Measurements from ENCODE around the gene SOD3. TPM values are rescaled to one million over a fixed set of nuclear protein-coding genes. Genes with fewer than 3 reads are reported as not detected.
A peak's percentile ranks its signal among the peaks of the same experiment; 100 is the strongest.

Gene SOD3
- total and polyA plus RNA-seq, 7 donors: 3.2 to 164 (median 45.3) TPM

- Histone ChIP-seq H3K4me1 (peaks cover 0 to 57% (median 41%) of the 10 kb centered on the region in 4 donors), H3K9me3 (no peaks in the 10 kb centered on the region), H3K36me3 (no peaks in the 10 kb centered on the region), H3K4me3 (no peak overlapping the region), H3K27ac (peak overlapping the region; percentile 3 to 89 (median 61)), H3K27me3 (peaks cover 0 to 11% (median 0%) of the 10 kb centered on the region in 3 donors)
- no peak for TF ChIP-seq CTCF (IDR thresholded peaks at IDR 0.05)
- no peak for TF ChIP-seq POLR2A (IDR thresholded peaks at IDR 0.05)
- no peak for TF ChIP-seq EP300 (IDR thresholded peaks at IDR 0.05)
- TF ChIP-seq POLR2AphosphoS5 (IDR thresholded peaks at IDR 0.05): no peak
- intact Hi-C loops (cut with DNase I): loop anchor here (5.0 to 10.0 kb wide), 4 partner anchors 116 to 438 kb away; partner anchors contain the start of genes CCDC149, DHX15 and PI4K2B
- no peak for DNase-seq
These were observed 1.2 kb downstream of the SOD3 start for GRCh38 chr4:24796620-24797019.

GRCh38 chr4:24798036-24798610 lies 2.8 kb downstream of the SOD3 start:
- intact Hi-C loops (cut with DNase I): loop anchor here (5.0 to 10.0 kb wide), 4 partner anchors 114 to 437 kb away; partner anchors contain the start of genes CCDC149, DHX15 and PI4K2B

GRCh38 chr4:24799196-24799543 lies 3.8 kb downstream of the SOD3 start:
- TF ChIP-seq EP300 (IDR thresholded peaks at IDR 0.05) (no peak), POLR2A (IDR thresholded peaks at IDR 0.05) (no peak), POLR2AphosphoS5 (IDR thresholded peaks at IDR 0.05) (no peak), CTCF (IDR thresholded peaks at IDR 0.05) (no peak)
- H3K9me3 ChIP-seq: no peaks in the 10 kb centered on the region
- H3K36me3 ChIP-seq: no peaks in the 10 kb centered on the region
- WGBS, 2 donors: 83 to 91% methylated on average over 13 of the region's 13 CpGs
- H3K27me3 ChIP-seq: peaks cover 0 to 11% (median 0%) of the 10 kb centered on the region in 3 donors
- peaks cover 0 to 60% (median 34%) of the 10 kb centered on the region in 4 donors for H3K4me1 ChIP-seq
- H3K27ac ChIP-seq: peak overlapping the region in 1 of 4 donors; percentile 4
- intact Hi-C loops (cut with DNase I): loop anchor here (5.0 to 10.0 kb wide), 4 partner anchors 113 to 436 kb away; partner anchors contain the start of genes CCDC149, DHX15 and PI4K2B
- no peak overlapping the region for H3K4me3 ChIP-seq
- DNase-seq: no peak

More at GRCh38 chr4:24798036-24798610, 2.8 kb downstream of the SOD3 start:
- no peak for DNase-seq
- H3K4me3 ChIP-seq: no peak overlapping the region
- 71 to 73% methylated on average over 5 of the region's 5 CpGs for WGBS, 2 donors
- H3K27ac ChIP-seq: peak overlapping the region in 1 of 4 donors; percentile 12
- H3K36me3 ChIP-seq: no peaks in the 10 kb centered on the region
- H3K27me3 ChIP-seq: peaks cover 0 to 11% (median 0%) of the 10 kb centered on the region in 3 donors
- H3K9me3 ChIP-seq: no peaks in the 10 kb centered on the region
- peaks cover 0 to 62% (median 41%) of the 10 kb centered on the region in 4 donors for H3K4me1 ChIP-seq
- TF ChIP-seq POLR2AphosphoS5 (IDR thresholded peaks at IDR 0.05) (no peak), POLR2A (IDR thresholded peaks at IDR 0.05) (no peak), EP300 (IDR thresholded peaks at IDR 0.05) (no peak), CTCF (IDR thresholded peaks at IDR 0.05) (no peak)

GRCh38 chr4:24799544-24800324 lies 4.4 kb downstream of the SOD3 start:
- Histone ChIP-seq H3K4me3 (peak overlapping the region in 3 of 4 donors; percentile 25 to 39 (median 33)), H3K27ac (peak overlapping the region in 1 of 4 donors; percentile 61), H3K27me3 (peaks cover 0 to 11% (median 0%) of the 10 kb centered on the region in 3 donors), H3K36me3 (no peaks in the 10 kb centered on the region), H3K9me3 (no peaks in the 10 kb centered on the region), H3K4me1 (peaks cover 0 to 55% (median 31%) of the 10 kb centered on the region in 4 donors)
- TF ChIP-seq POLR2A (IDR thresholded peaks at IDR 0.05): no peak
- no peak for TF ChIP-seq POLR2AphosphoS5 (IDR thresholded peaks at IDR 0.05)
- TF ChIP-seq CTCF (IDR thresholded peaks at IDR 0.05): no peak
- TF ChIP-seq EP300 (IDR thresholded peaks at IDR 0.05): no peak
- DNase-seq: no peak
- WGBS, 2 donors: 45 to 83% methylated on average over 103 of the region's 103 CpGs
- intact Hi-C loops (cut with DNase I): loop anchor here (5.0 to 10.0 kb wide), 4 partner anchors 113 to 435 kb away; partner anchors contain the start of genes CCDC149, DHX15 and PI4K2B

Data from sigmoid colon (tissue), 7 donors.